ENCODE results near the gene HS2ST1.

GRCh38 chr1:87023326-87023725 lies 108.9 kb downstream of the HS2ST1 start:
- TF ChIP-seq, protein P1, sequence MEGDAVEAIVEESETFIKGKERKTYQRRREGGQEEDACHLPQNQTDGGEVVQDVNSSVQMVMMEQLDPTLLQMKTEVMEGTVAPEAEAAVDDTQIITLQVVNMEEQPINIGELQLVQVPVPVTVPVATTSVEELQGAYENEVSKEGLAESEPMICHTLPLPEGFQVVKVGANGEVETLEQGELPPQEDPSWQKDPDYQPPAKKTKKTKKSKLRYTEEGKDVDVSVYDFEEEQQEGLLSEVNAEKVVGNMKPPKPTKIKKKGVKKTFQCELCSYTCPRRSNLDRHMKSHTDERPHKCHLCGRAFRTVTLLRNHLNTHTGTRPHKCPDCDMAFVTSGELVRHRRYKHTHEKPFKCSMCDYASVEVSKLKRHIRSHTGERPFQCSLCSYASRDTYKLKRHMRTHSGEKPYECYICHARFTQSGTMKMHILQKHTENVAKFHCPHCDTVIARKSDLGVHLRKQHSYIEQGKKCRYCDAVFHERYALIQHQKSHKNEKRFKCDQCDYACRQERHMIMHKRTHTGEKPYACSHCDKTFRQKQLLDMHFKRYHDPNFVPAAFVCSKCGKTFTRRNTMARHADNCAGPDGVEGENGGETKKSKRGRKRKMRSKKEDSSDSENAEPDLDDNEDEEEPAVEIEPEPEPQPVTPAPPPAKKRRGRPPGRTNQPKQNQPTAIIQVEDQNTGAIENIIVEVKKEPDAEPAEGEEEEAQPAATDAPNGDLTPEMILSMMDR (tag by site-specific recombination; IDR thresholded peaks at IDR 0.05) = no peak
- TF ChIP-seq YY1 (tag by site-specific recombination; IDR thresholded peaks at IDR 0.05) (no peak), ZNF10 (tag by site-specific recombination; IDR thresholded peaks at IDR 0.05) (no peak), REST (tag by site-specific recombination; IDR thresholded peaks at IDR 0.05) (no peak), ZNF843 (tag by site-specific recombination; IDR thresholded peaks at IDR 0.05) (no peak), ZNF391 (tag by site-specific recombination; IDR thresholded peaks at IDR 0.05; ENCODE audit: borderline replicate concordance, low read depth) (no peak), ZNF175 (tag by site-specific recombination; IDR thresholded peaks at IDR 0.05) (no peak), MZF1 (tag by site-specific recombination; IDR thresholded peaks at IDR 0.05; ENCODE audit: borderline replicate concordance) (no peak)
- TF ChIP-seq, protein P2, sequence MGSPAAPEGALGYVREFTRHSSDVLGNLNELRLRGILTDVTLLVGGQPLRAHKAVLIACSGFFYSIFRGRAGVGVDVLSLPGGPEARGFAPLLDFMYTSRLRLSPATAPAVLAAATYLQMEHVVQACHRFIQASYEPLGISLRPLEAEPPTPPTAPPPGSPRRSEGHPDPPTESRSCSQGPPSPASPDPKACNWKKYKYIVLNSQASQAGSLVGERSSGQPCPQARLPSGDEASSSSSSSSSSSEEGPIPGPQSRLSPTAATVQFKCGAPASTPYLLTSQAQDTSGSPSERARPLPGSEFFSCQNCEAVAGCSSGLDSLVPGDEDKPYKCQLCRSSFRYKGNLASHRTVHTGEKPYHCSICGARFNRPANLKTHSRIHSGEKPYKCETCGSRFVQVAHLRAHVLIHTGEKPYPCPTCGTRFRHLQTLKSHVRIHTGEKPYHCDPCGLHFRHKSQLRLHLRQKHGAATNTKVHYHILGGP (tag by site-specific recombination; IDR thresholded peaks at IDR 0.05) = no peak
- TF ChIP-seq, protein P3, sequence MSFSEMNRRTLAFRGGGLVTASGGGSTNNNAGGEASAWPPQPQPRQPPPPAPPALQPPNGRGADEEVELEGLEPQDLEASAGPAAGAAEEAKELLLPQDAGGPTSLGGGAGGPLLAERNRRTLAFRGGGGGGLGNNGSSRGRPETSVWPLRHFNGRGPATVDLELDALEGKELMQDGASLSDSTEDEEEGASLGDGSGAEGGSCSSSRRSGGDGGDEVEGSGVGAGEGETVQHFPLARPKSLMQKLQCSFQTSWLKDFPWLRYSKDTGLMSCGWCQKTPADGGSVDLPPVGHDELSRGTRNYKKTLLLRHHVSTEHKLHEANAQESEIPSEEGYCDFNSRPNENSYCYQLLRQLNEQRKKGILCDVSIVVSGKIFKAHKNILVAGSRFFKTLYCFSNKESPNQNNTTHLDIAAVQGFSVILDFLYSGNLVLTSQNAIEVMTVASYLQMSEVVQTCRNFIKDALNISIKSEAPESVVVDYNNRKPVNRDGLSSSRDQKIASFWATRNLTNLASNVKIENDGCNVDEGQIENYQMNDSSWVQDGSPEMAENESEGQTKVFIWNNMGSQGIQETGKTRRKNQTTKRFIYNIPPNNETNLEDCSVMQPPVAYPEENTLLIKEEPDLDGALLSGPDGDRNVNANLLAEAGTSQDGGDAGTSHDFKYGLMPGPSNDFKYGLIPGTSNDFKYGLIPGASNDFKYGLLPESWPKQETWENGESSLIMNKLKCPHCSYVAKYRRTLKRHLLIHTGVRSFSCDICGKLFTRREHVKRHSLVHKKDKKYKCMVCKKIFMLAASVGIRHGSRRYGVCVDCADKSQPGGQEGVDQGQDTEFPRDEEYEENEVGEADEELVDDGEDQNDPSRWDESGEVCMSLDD (tag by site-specific recombination; IDR thresholded peaks at IDR 0.05) = no peak
